K562 treated with DMSO at 1 percent for 48 hours (cell line): Measurements from ENCODE around the gene KIFBP. TPM values are rescaled to one million over a fixed set of nuclear protein-coding genes. Genes with fewer than 3 reads are reported as not detected.

Experiments
- total RNA-seq: library from RNA; unstranded; fragments of 300-600 nt; gene quantifications from 2 replicates; pipeline ENCODE4 v1.2.3, GENCODE V29; 2022; ENCODE audit warnings: low replicate concordance; ENCODE audit errors: extremely low read depth

KIFBP gene, protein sequence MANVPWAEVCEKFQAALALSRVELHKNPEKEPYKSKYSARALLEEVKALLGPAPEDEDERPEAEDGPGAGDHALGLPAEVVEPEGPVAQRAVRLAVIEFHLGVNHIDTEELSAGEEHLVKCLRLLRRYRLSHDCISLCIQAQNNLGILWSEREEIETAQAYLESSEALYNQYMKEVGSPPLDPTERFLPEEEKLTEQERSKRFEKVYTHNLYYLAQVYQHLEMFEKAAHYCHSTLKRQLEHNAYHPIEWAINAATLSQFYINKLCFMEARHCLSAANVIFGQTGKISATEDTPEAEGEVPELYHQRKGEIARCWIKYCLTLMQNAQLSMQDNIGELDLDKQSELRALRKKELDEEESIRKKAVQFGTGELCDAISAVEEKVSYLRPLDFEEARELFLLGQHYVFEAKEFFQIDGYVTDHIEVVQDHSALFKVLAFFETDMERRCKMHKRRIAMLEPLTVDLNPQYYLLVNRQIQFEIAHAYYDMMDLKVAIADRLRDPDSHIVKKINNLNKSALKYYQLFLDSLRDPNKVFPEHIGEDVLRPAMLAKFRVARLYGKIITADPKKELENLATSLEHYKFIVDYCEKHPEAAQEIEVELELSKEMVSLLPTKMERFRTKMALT
- not detected in 2 replicates for total RNA-seq

GRCh38 chr10:68988530-68989316 lies at the start of gene KIFBP:
KIFBP (plus strand) TSS chr10:68988803; CDS start chr10:68988833, 30 bp downstream.

GRCh38 chr10:68955832-68956532 lies 32.6 kb upstream of the KIFBP start, which contains the start of gene DDX21:
DDX21 (plus strand) TSS chr10:68956170; CDS start chr10:68956226, 56 bp downstream.

Other genes starting within 250 kb of the KIFBP start
- not detected in 2 replicates for gene STOX1, start 161.3 kb upstream of the KIFBP start, total RNA-seq
- not detected in 2 replicates for gene DDX50, start 87.5 kb upstream of the KIFBP start, total RNA-seq
- gene DDX21, start 32.6 kb upstream of the KIFBP start, total RNA-seq, result 101 TPM in 1 of 2 replicates, not detected in the other
- gene SRGN, start 99.3 kb downstream of the KIFBP start, total RNA-seq, result not detected in 2 replicates
- gene VPS26A, start 135.4 kb downstream of the KIFBP start, total RNA-seq, result not detected in 2 replicates
- not detected in 2 replicates for gene SUPV3L1, start 191.4 kb downstream of the KIFBP start, total RNA-seq
- gene HKDC1, start 231.5 kb downstream of the KIFBP start, total RNA-seq, result not detected in 2 replicates